Measurements from ENCODE around the gene PSPC1.

Gene PSPC1

GRCh38 chr13:19670147-19670546 lies 112.6 kb downstream of the PSPC1 start:
- no peak for DNase-seq

GRCh38 chr13:19668778-19669177 lies 114.0 kb downstream of the PSPC1 start:
- no peak for DNase-seq

GRCh38 chr13:19665427-19665859 lies 117.3 kb downstream of the PSPC1 start:
- no peak for DNase-seq

GRCh38 chr13:19664481-19665230 lies 118.1 kb downstream of the PSPC1 start:
- no peak for DNase-seq

- DNase-seq: no peak
Measured at GRCh38 chr13:19663416-19663979, 119.2 kb downstream of the PSPC1 start.

GRCh38 chr13:19661561-19661960 lies 121.2 kb downstream of the PSPC1 start:
- DNase-seq: no peak

GRCh38 chr13:19661126-19661525 lies 121.6 kb downstream of the PSPC1 start:
- DNase-seq: no peak

GRCh38 chr13:19658831-19659230 lies 123.9 kb downstream of the PSPC1 start:
- DNase-seq: no peak

GRCh38 chr13:19657872-19658591 lies 124.7 kb downstream of the PSPC1 start:
- DNase-seq: no peak

Measured in GDM1 (cell line).